NCI-H510A (cell line): ENCODE data around the gene MAIP1.

Source experiments
- DNase-seq: peaks from one replicate; lab custom pipeline; 2025; lab: John Stamatoyannopoulos, UW

Gene MAIP1

GRCh38 chr2:199950396-199950795 lies 5.0 kb upstream of the MAIP1 start:
- no peak for DNase-seq

- DNase-seq, result no peak
Observed at GRCh38 chr2:199951023-199951422, 4.4 kb upstream of the MAIP1 start.

DNA sequence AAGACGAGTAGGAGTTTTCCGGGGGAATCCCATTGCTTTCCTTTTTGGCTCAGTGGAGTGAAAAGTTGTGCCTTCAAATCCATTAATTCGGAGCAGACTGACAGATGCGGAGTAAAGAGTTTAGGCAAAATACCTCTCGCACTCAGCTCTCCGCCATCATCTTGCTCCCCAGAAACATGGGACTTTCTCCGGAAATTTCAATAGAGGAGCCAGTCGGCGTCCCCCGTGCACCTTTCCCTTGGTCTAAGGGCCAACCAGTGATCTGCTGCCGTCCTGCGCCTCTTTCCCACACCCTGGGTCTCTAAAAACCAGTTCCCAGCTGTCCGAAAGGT lies 409 bp upstream of the MAIP1 start:
- no peak for DNase-seq

DNA sequence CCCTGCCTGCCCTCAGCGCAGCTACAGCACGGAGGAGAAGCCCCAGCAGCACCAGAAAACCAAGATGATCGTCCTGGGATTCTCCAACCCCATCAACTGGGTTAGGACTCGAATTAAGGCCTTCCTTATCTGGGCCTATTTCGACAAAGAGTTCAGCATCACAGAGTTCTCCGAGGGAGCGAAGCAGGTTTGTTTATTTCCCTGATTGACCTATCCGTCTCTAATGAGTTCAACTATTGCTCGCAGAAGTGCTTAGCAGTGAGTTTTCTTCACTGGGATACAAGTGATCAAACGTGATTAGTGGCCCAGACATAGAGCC lies 639 bp downstream of the MAIP1 start:
- no peak for DNase-seq

- DNase-seq, result no peak
Observed at GRCh38 chr2:199958014-199958413, 2.6 kb downstream of the MAIP1 start.

DNA sequence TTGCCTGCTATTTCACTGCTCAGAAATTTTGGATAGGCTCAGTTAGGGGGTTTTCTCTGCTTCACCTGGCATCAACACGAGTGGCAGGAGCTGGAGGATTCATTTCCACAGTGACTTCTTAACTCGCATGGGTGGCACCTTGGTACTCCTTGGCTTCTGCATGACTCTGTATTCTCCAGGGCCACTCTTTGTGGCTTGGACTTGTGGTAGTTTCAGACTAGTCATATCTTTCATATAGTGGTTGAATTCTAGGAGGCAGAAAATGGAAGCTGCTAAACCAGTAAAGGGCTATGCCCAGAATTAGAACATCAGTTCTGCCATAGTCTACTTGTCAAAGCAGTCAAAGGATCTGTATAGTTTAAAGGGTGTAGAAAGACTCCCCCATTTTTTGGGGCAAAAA lies 6.8 kb downstream of the MAIP1 start:
- DNase-seq, result no peak

DNA sequence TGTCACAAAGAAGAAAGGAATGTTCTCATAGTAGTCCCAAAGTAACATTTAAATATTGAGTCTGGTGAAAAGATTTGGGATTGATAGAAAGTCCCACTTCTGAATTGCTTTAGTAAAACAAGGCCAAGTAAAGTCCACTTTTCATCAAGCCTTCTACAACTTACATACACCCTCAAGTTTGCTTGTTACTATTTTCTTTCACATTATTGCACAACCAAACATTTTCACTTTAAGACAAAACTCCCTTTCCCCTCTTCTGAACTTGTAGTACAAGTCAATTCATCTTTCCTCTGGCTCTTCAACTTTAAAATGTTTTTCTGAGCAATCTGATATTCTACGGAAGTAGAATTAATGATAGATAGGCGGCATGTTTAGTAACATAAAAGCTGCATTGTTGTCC lies 11.0 kb downstream of the MAIP1 start:
- no peak for DNase-seq

- DNase-seq, result no peak
Observed at GRCh38 chr2:199966976-199967375, 11.6 kb downstream of the MAIP1 start.

DNA sequence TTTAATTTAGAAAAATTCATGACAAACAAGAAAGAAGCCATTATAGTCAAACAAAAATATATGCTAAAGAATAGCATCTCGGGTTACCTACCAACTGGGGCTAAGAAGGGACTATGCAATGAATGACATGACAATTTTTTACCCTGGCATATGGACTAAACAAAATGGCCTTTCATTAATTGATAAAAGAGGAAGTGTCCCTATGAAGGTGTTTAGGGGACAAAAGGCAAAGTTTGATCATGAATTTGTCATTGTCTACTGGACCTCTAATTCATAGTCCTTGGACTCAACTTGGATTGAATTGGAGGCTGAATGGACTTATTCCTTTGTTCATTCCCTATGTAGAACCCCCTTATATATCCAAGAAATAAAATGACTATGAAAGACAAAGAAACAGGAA lies 12.7 kb downstream of the MAIP1 start:
- DNase-seq, result no peak

DNA sequence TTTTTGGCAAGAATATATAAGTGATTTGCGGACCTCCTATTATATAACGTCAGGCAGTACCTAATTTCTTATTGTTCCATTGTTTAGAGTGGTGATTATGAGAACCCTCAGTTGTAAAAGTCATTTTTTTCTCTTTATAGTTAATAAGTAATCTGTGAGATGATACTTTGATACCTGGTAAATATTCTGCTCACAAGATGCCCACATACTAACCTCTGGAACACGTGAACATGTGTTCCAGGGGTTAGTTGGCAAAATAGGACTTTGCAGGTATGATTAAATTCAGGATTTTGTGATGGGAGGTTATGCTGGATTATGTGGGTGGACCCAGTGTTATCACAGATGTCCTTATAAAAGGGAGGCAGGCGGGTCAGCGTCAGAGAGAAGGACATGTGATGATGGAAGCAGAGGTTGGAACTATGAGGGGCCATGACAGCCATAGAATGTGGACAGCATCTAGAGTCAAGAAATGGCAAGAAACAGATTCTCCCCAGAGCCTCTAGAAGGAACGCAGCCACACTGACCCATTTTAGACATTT lies 16.8 kb downstream of the MAIP1 start:
- no peak for DNase-seq

DNA sequence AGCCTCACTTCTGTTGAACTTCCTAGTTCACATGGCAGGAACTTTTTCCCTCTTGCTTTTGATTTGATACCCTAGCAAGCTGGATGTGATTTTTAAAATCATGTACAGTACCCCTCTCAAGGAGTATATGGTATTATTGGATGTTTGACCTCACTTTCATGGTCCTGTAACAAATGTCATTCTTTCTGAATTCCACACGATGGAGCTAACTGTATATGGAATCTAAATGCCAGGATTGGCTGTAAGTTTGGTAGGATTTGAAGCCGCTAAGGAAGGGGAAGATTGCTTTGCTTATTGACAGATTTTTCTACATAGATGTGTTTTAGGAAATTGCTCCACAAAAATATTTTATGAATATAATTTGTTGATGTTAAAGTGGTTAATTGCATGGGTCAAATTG lies 18.3 kb downstream of the MAIP1 start:
- no peak for DNase-seq

DNA sequence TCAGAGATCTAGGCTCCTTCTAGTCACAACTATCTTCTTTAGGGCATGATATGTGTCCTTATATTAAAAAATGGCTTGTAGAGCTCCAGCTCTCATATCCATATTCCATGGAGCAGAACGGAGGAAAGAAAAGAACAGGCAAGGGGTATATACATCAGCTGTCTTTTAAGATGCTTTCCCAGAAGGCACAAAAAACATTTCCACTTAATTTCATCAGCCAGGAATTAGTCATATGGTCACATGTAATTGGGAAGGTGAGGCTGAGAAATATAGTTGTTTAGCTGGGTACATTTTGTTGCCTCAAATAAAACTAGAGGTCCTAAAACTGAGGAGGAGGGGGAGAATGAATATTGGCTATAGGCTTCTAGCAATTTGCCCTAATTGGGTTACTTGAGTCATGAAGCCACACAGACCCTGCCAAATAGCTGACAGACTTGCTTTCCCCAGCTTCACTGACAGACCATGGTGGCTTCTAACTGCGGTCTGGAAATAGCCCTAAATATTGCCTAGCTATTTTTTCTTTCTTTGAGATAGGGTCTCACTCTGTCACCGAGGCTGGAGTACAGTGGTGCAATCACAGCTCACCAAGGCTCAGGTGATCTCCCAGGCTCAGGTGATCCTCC lies 20.0 kb downstream of the MAIP1 start:
- DNase-seq, result no peak

DNA sequence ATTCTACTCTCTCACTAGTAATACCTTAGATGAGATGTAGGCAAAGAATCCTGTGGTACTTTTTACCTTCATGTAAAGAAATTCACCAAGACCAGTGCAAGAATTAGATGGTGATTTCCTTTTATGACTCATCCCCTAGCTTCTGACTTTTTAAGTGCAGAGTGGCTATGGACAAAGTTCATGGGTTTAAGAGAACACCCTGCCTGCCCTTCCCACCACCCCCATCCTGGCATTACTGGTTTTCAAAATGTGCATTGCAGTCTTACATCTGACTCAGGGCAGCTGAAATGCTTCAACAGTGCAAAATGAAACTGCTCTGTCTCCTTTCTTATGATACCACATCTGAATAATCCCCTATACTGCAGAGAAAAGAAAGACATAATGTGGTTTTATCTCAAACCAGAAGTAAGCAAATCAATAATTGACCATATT lies 22.6 kb downstream of the MAIP1 start:
- DNase-seq, result no peak

GRCh38 chr2:199979398-199979797 lies 24.0 kb downstream of the MAIP1 start:
- no peak for DNase-seq

DNA sequence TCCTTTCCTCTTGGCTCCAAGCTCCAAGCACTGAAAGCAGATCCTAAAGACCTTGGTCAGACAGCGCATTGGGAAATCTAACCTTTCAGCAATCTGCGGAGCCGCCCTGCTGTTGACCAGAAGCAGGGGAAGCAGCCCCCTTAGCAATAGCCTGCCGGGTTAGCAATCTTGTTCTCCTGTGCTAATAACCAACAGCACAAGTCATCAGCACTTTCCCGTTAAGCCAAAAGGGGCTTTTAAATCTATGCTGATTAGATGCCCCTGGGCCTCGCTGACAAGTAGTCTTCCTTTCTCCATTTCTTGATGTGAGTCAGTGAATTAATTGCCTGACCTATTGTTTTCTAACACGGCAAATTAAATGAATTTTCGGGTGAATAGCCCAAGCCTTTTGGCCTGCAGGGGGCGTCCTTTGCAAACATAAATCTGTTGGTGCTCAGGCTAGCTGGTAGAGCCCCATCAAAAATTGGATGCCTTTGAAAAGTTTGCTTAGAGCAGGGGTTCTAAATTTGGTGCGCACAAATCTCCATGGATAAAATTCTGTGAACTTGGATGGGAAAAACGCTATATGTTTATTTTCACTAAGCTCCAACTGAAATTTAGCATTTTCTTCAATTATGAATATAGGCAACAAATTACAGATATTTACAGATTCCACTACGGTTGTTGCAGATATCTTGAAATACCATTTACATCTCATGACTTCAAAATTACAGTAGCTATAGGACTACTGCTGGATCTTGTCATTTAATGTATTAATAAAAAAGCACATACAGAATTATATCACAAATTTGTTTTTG lies 24.6 kb downstream of the MAIP1 start:
- DNase-seq, result peak; percentile 29

GRCh38 chr2:199982126-199982843 lies 26.9 kb downstream of the MAIP1 start:
- no peak for DNase-seq

GRCh38 chr2:199983534-199983933 lies 28.2 kb downstream of the MAIP1 start:
- no peak for DNase-seq

DNA sequence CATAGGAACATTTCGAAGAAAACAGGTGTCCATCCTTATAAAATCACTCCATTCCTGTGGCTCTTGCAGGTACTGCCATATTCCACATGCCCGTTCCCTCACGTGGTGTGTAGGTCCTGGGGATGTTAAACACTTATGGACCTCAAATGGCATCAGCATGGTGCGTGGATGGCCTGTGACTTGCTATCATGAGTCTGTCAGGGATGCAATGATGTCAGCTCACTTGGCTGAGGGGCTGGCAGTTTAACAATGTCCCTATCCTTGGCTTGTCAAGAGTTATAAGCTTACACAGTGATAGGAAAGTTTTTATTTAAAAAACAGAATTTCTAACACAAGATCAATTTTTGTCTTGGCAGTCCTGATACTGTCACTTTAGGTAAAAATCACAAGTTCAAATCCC lies 28.8 kb downstream of the MAIP1 start:
- DNase-seq, result no peak

DNA sequence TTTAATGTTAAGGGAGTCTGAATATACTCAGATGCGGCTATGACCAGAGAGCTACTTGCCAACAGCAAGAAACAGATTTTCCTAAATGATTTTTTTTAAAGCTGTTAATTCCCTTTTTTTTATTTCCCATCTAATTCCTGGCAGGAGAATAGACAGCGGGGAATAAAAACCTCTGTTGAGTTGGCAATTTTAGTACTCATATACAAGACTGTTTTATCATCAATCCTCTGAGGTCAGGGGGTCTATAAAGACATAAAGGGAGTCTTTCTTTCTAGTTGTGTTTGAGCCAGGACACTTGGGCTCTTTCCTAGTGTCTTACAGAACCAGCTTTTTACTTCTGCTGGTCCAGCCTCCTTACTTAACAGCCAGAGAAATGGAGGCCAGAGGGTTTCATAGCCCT lies 29.4 kb downstream of the MAIP1 start:
- DNase-seq, result no peak

GRCh38 chr2:199985625-199986207 lies 30.3 kb downstream of the MAIP1 start:
- DNase-seq, result no peak

DNA sequence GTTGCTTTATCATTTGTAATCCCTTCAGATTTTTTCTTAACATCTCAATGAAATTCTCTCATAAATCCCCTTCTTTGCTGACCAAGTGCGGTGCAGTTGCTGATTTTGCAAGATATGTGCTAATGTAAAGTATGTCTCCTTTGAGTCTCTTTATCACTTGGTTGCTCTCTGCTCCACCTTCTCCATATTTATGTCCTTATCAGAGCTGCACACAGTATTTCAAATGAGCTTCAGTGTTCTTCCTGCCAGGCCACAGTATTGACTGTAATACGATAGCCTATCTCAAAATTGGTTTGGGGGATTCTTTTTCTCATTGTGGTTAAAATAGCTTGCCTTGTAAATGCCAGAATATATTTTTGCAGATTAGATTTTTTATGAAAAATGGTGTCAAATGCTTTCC lies 32.2 kb downstream of the MAIP1 start:
- no peak for DNase-seq

DNA sequence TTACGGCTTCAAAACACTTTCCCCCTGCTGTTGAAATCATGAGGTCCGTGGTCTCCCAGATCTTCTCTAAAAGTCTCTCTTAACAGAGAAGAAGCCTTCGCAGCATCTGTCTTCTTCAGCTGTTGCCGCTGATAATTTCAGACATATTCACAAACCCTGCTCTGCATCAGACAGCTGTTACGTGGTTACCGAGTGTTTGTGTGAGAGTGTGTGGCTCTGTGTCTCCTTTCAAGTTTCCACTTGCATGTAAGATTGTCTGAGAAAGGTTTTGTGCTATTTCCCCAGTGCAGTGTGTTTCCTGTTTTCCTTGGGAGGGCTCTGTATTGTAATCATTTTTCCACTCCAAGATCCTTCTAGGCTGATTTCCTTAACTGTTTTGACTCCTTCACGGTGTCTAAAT lies 32.8 kb downstream of the MAIP1 start:
- DNase-seq, result no peak

DNA sequence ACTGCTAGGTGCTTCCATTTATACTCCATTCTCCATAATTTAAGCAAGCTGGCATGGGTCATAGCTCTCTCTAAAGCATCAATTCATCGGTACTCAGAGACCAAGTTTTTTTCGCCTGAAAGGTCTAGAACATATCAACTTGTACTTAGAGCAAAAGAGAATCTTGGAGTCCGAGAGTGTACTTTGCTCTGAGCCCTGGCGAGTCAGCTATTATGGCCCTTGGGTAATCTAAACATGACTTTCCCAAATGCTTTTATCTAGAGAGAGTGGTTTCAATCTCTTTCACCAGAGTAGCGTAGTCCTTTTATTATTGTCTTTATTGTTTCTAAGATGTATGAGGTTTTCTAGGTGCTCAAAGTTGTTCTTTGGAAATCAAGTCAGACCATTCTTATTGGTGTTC lies 34.4 kb downstream of the MAIP1 start:
- DNase-seq, result no peak
